ENCODE results near the gene PIEZO1. TPM values are rescaled to one million over a fixed set of nuclear protein-coding genes. Genes with fewer than 3 reads are reported as not detected.
A peak's percentile ranks its signal among the peaks of the same experiment; 100 is the strongest.

PIEZO1 gene
- total and polyA plus RNA-seq, 9 of the 15 experiments (the other 6 are each of a cell fraction or from before 2014, with no cell fraction given), result 3.6 to 432 (median 131) TPM

- TF ChIP-seq MTF1 (CRISPR knock-in tag; IDR thresholded peaks at IDR 0.05; ENCODE audit: borderline replicate concordance), result no peak
- TF ChIP-seq RNF219 (CRISPR knock-in tag; IDR thresholded peaks at IDR 0.05), result no peak
- no peak for TF ChIP-seq CREBBP (IDR thresholded peaks at IDR 0.05; ENCODE audit: low read depth, low read length)
- TF ChIP-seq POLR2G (IDR thresholded peaks at IDR 0.05; ENCODE audit: low read depth, low read length), result peak; percentile 77
- TF ChIP-seq DMBX1 (CRISPR knock-in tag; IDR thresholded peaks at IDR 0.05; ENCODE audit: borderline replicate concordance), result peak; percentile 13; the same call in 1 of the 2 replicates
- no peak for TF ChIP-seq KLF6 (CRISPR knock-in tag; IDR thresholded peaks at IDR 0.05; ENCODE audit: borderline replicate concordance)
- no peak for TF ChIP-seq USF1 (CRISPR knock-in tag; IDR thresholded peaks at IDR 0.05)
- no peak for TF ChIP-seq GTF2A2 (tag; IDR thresholded peaks at IDR 0.05)
- TF ChIP-seq ELF1 (tag; IDR thresholded peaks at IDR 0.05), result no peak
- 0 out of 2 replicates have a peak, but pooled peaks have one; percentile 67 for TF ChIP-seq ZC3H4 (CRISPR knock-in tag; IDR thresholded peaks at IDR 0.05; ENCODE audit: borderline replicate concordance)
- TF ChIP-seq KDM1A (IDR thresholded peaks at IDR 0.05), result no peak
- TF ChIP-seq TEAD1 (CRISPR knock-in tag; IDR thresholded peaks at IDR 0.05), result no peak
- no peak for TF ChIP-seq THAP7 (CRISPR knock-in tag; IDR thresholded peaks at IDR 0.05)
- no peak for TF ChIP-seq ZNF282 (CRISPR knock-in tag; IDR thresholded peaks at IDR 0.05)
- no peak for TF ChIP-seq SREBF1 (IDR thresholded peaks at IDR 0.05; ENCODE audit: borderline replicate concordance, low read depth, low read length)
- 0 out of 2 replicates have a peak, but pooled peaks have one; percentile 27 for TF ChIP-seq ATF7 (IDR thresholded peaks at IDR 0.05)
- no peak for TF ChIP-seq RBFOX2 (IDR thresholded peaks at IDR 0.05; ENCODE audit: low read depth, low read length)
- TF ChIP-seq ZNF274 (IDR thresholded peaks at IDR 0.05; ENCODE audit: borderline replicate concordance, low read depth, low read length), result no peak
- TF ChIP-seq SP2 (IDR thresholded peaks at IDR 0.05; ENCODE audit: extremely low read depth, low read depth, low read length, poor library complexity, severe bottlenecking), result no peak
- no peak for TF ChIP-seq HMG20B (CRISPR knock-in tag; IDR thresholded peaks at IDR 0.05)
- peak in 1 of 2 experiments; percentile 58 for TF ChIP-seq E2F6 (IDR thresholded peaks at IDR 0.05; ENCODE audit: borderline replicate concordance in 1 of 2, extremely low read depth in 1 of 2, insufficient read depth in 1 of 2, insufficient read length in 1 of 2, low read depth in 1 of 2, low read length in 1 of 2, poor library complexity in 1 of 2, severe bottlenecking in 1 of 2)
These were observed 15.2 kb downstream of the PIEZO1 start (continued) for GRCh38 chr16:88769617-88770460.
